Sigmoid colon (tissue), 4 donors: ENCODE results near the gene OR2A1.
"Not testable (repeated sequence)": the region's sequence is repeated elsewhere in the genome, so short reads cannot be mapped to it uniquely, and the experiment has no call there.

Experiments
- POLR2A ChIP-seq, 2 donors: fragments of 450-650 bp; IDR thresholded peaks; one replicate each; pipeline ENCODE4 v1.6.1; 2016; ENCODE audit warnings: antibody characterized with exemption in 2 of 2, mild to moderate bottlenecking in 2 of 2, moderate library complexity in 2 of 2
- POLR2AphosphoS5 ChIP-seq, 4 donors: sonication (generic); formaldehyde crosslinking; IDR thresholded peaks; one replicate each; pipeline ENCODE4 v1.6.1; 2017; ENCODE audit warnings: antibody characterized with exemption in 4 of 4
- TF ChIP-seq, protein P1 (sequence below), 4 experiments: fragments of 450-650 bp in 3 of 4; fragments of 200-600 bp in 1 of 4; IDR thresholded peaks; one replicate each; pipeline ENCODE4 v1.5.1; 2016 to 2019; ENCODE audit warnings: antibody characterized with exemption in 4 of 4, mild to moderate bottlenecking in 3 of 4, moderate library complexity in 2 of 4

DNA sequence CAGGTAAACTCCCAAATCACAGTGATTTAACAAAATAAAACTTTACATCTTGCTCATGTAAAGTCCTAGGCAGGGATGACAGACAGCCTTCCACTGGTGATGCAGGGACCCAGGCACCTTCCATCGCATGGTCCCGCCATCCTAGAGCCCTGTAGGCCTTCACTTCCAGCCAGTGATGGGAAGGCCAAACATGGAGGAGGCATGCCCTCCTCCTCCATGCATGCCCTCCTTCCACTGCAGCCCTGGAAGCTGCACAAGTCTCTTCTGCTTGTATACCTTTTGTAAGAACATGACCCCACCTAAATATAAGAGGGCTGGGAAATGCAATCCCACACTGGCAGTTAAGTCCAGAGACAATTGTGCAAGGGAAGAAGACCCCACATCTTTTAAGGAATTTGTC lies 2.5 kb upstream of the OR2A1 start:
- TF ChIP-seq, protein P1, sequence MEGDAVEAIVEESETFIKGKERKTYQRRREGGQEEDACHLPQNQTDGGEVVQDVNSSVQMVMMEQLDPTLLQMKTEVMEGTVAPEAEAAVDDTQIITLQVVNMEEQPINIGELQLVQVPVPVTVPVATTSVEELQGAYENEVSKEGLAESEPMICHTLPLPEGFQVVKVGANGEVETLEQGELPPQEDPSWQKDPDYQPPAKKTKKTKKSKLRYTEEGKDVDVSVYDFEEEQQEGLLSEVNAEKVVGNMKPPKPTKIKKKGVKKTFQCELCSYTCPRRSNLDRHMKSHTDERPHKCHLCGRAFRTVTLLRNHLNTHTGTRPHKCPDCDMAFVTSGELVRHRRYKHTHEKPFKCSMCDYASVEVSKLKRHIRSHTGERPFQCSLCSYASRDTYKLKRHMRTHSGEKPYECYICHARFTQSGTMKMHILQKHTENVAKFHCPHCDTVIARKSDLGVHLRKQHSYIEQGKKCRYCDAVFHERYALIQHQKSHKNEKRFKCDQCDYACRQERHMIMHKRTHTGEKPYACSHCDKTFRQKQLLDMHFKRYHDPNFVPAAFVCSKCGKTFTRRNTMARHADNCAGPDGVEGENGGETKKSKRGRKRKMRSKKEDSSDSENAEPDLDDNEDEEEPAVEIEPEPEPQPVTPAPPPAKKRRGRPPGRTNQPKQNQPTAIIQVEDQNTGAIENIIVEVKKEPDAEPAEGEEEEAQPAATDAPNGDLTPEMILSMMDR (IDR thresholded peaks at IDR 0.05), result not testable (repeated sequence)
- not testable (repeated sequence) for TF ChIP-seq POLR2AphosphoS5, POLR2A (IDR thresholded peaks at IDR 0.05)
